SK-N-SH (cell line): ENCODE data around the gene LCE1E. TPM values are rescaled to one million over a fixed set of nuclear protein-coding genes. Genes with fewer than 3 reads are reported as not detected.

Experiments used
- CTCF ChIA-PET: fragments of 300-600, 350-600 bp; formaldehyde crosslinking; extraction: SDS; loops from one replicate; lab custom pipeline; 2021; lab: Yijun Ruan, JAX
- POLR2A ChIA-PET: fragments of 350-600 bp; sonication (Branson Sonifier 250); formaldehyde crosslinking; extraction: SDS; loops from one replicate; lab custom pipeline; 2020; ENCODE audit warnings: antibody characterized with exemption, inconsistent platforms; lab: Yijun Ruan, JAX
- DNase-seq: peaks from one replicate; pipeline ENCODE4 v3.0.0; 2012
- H2AFZ ChIP-seq: fragments of 200-600 bp; sonication (generic); 2 replicates; pipeline ENCODE4 v1.8.1; 2016; ENCODE audit warnings: antibody characterized with exemption, mild to moderate bottlenecking, low read depth
- H3F3A ChIP-seq: fragments of 200-600 bp; sonication (generic); replicated peaks from 2 replicates; pipeline ENCODE3; 2016; ENCODE audit warnings: antibody characterized with exemption, mild to moderate bottlenecking; ENCODE audit not compliant: insufficient read depth
- H3K27ac ChIP-seq, 2 experiments: fragments of 200-500 bp in 1 of 2; fragments of 200-600 bp in 1 of 2; sonication (Bioruptor generic) in 1 of 2; sonication (generic), shearing (Covaris generic) in 1 of 2; 2 replicates each; pipeline versions ENCODE4 v1.5.1 to v1.6.1; 2014 to 2016; ENCODE audit warnings: low read depth in 2 of 2, inconsistent platforms in 1 of 2, low read length in 1 of 2, mild to moderate bottlenecking in 1 of 2, mixed read lengths in 1 of 2
- H3K27me3 ChIP-seq: fragments of 200-600 bp; sonication (generic), shearing (Covaris generic); 2 replicates; pipeline ENCODE4 v1.6.1; 2016; ENCODE audit warnings: mixed run types; ENCODE audit not compliant: insufficient read depth
- H3K36me3 ChIP-seq, 2 experiments: fragments of 200-500 bp in 1 of 2; fragments of 200-600 bp in 1 of 2; sonication (Bioruptor generic) in 1 of 2; sonication (generic) in 1 of 2; replicated peaks in 1 of 2; 2 replicates each; pipeline versions ENCODE3 to v1.5.1; 2014 to 2016; ENCODE audit warnings: low read length in 1 of 2, mild to moderate bottlenecking in 1 of 2; ENCODE audit not compliant: insufficient read depth in 2 of 2, control insufficient read depth in 1 of 2
- H3K4me1 ChIP-seq, 2 experiments: fragments of 200-500 bp in 1 of 2; fragments of 200-600 bp in 1 of 2; sonication (Bioruptor generic) in 1 of 2; sonication (generic), shearing (Covaris generic) in 1 of 2; 2 replicates each; pipeline versions ENCODE4 v1.5.1 to v1.6.1; 2014 to 2016; ENCODE audit warnings: low read depth in 1 of 2, low read length in 1 of 2, mixed run types in 1 of 2; ENCODE audit not compliant: insufficient read depth in 2 of 2, control insufficient read depth in 1 of 2
- H3K4me2 ChIP-seq: fragments of 200-600 bp; sonication (generic), shearing (Covaris generic); 2 replicates; pipeline ENCODE4 v1.6.1; 2017; ENCODE audit warnings: mixed run types
- H3K4me3 ChIP-seq, 2 experiments: fragments of 200-500 bp in 1 of 2; fragments of 200-600 bp in 1 of 2; sonication (Bioruptor generic) in 1 of 2; sonication (generic), shearing (Covaris generic) in 1 of 2; 2 replicates each; pipeline versions ENCODE4 v1.5.1 to v1.8.1; 2014 to 2016; ENCODE audit warnings: low read depth in 2 of 2, inconsistent platforms in 1 of 2, low read length in 1 of 2, mild to moderate bottlenecking in 1 of 2, mixed read lengths in 1 of 2, moderate library complexity in 1 of 2
- H3K79me2 ChIP-seq: fragments of 200-600 bp; sonication (generic); 2 replicates; pipeline ENCODE4 v1.8.1; 2017; ENCODE audit warnings: mild to moderate bottlenecking; ENCODE audit not compliant: insufficient read depth
- H3K9ac ChIP-seq: fragments of 200-600 bp; sonication (generic); 2 replicates; pipeline ENCODE4 v1.6.1; 2017; ENCODE audit warnings: mixed run types
- H3K9me2 ChIP-seq: fragments of 200-600 bp; sonication (generic); 2 replicates; pipeline ENCODE4 v1.6.1; 2017; ENCODE audit warnings: mixed run types
- H3K9me3 ChIP-seq: fragments of 200-600 bp; sonication (generic); 2 replicates; pipeline ENCODE4 v1.6.1; 2017; ENCODE audit warnings: mixed run types, mild to moderate bottlenecking, moderate library complexity
- H4K20me1 ChIP-seq: fragments of 200-600 bp; sonication (generic); 2 replicates; pipeline ENCODE4 v1.6.1; 2017; ENCODE audit warnings: mild to moderate bottlenecking, mixed run types; ENCODE audit not compliant: insufficient read depth
- CTCF ChIP-seq: fragments of 200-600 bp; sonication (generic); IDR thresholded peaks from 2 replicates; pipeline ENCODE4 v1.6.1; 2017; ENCODE audit warnings: antibody characterized with exemption, mild to moderate bottlenecking, moderate library complexity
- EP300 ChIP-seq, 2 experiments: IDR thresholded peaks; 2 replicates each; pipeline versions ENCODE4 v1.4.0 to v1.6.1; 2012; ENCODE audit warnings: borderline replicate concordance in 1 of 2, low read depth in 1 of 2, low read length in 1 of 2
- EZH2phosphoT487 ChIP-seq: fragments of 200-600 bp; sonication (generic); IDR thresholded peaks from 2 replicates; pipeline ENCODE4 v1.6.1; 2017; ENCODE audit warnings: low read depth, mixed run types, mild to moderate bottlenecking, antibody characterized with exemption, moderate library complexity, borderline replicate concordance
- FOSL2 ChIP-seq: IDR thresholded peaks from 2 replicates; pipeline ENCODE4 v1.4.0; 2012; ENCODE audit warnings: low read depth, mild to moderate bottlenecking, moderate library complexity, borderline replicate concordance
- FOXM1 ChIP-seq: IDR thresholded peaks from 2 replicates; pipeline ENCODE4 v1.4.0; 2012; ENCODE audit warnings: low read depth, mild to moderate bottlenecking
- GATA2 ChIP-seq: sonication (generic); formaldehyde crosslinking; IDR thresholded peaks from 2 replicates; pipeline ENCODE4 v1.5.0; 2020; ENCODE audit warnings: mild to moderate bottlenecking, missing genetic modification reagents
- JUND ChIP-seq: IDR thresholded peaks from 2 replicates; pipeline ENCODE4 v1.4.0; 2012
- MAX ChIP-seq: IDR thresholded peaks from 2 replicates; pipeline ENCODE4 v1.4.0; 2012; ENCODE audit warnings: low read depth
- MEF2A ChIP-seq: IDR thresholded peaks from 2 replicates; pipeline ENCODE4 v1.4.0; 2012; ENCODE audit warnings: low read depth, borderline replicate concordance
- NRF1 ChIP-seq: IDR thresholded peaks from 2 replicates; pipeline ENCODE4 v1.6.1; 2012; ENCODE audit warnings: low read depth, mild to moderate bottlenecking, low read length
- PBX3 ChIP-seq: IDR thresholded peaks from 2 replicates; pipeline ENCODE4; 2012
- RCOR1 ChIP-seq: fragments of 150-350 bp; IDR thresholded peaks from 2 replicates; pipeline ENCODE4 v1.6.1; 2017; ENCODE audit warnings: antibody characterized with exemption, low read length
- SIN3A ChIP-seq: IDR thresholded peaks from 2 replicates; pipeline ENCODE4 v1.6.1; 2012; ENCODE audit warnings: low read depth, mild to moderate bottlenecking, low read length, moderate library complexity, borderline replicate concordance
- TCF12 ChIP-seq: IDR thresholded peaks from 2 replicates; pipeline ENCODE4 v1.4.0; 2012
- TEAD4 ChIP-seq: IDR thresholded peaks from 2 replicates; pipeline ENCODE4 v1.4.0; 2012; ENCODE audit warnings: mild to moderate bottlenecking, borderline replicate concordance; ENCODE audit not compliant: insufficient read depth
- USF2 ChIP-seq: fragments of 150-350 bp; IDR thresholded peaks from 2 replicates; pipeline ENCODE4 v1.6.1; 2017; ENCODE audit warnings: antibody characterized with exemption, low read length, low read depth, borderline replicate concordance
- YY1 ChIP-seq: IDR thresholded peaks from 2 replicates; pipeline ENCODE4 v1.4.0; 2012; ENCODE audit warnings: low read depth, mild to moderate bottlenecking
- WGBS: methylation state at CpG from one replicate; pipeline ENCODE4 v1.1.6; 2017; ENCODE audit warnings: low lambda C conversion rate; 5-methylcytosine and 5-hydroxymethylcytosine counted together
- polyA plus RNA-seq, 3 experiments: library from polyadenylated mRNA; depleted of rRNA; stranded (reverse); fragments of >200 nt; gene quantifications; 2 replicates each; pipeline ENCODE4 v1.2.3, GENCODE V29; 2012

The LCE1E gene
- polyA plus RNA-seq, 1 of the 3 experiments (the other 2 are of a cell fraction), result not detected

GRCh38 chr1:152753586-152753985, 32.5 kb upstream of the LCE1E start:
- TF ChIP-seq TCF12 (no peak), NRF1 (no peak), RCOR1 (no peak), JUND (no peak), FOSL2 (no peak), EP300 (IDR thresholded peaks at IDR 0.05; ENCODE audit: borderline replicate concordance in 1 of 2, low read depth in 1 of 2, low read length in 1 of 2) (no peak)
- H3K9me3 ChIP-seq, result no peaks in the 10 kb centered on the region
- no peaks in the 10 kb centered on the region for H3K9me2 ChIP-seq
- 0% methylated on average over 1 of the region's 1 CpG for WGBS
- no peak overlapping the region for H3K27ac ChIP-seq
- H3K79me2 ChIP-seq, result no peaks in the 10 kb centered on the region
- H3K27me3 ChIP-seq, result peaks cover 6% of the 10 kb centered on the region; the same call in 1 of the 2 replicates
- no peaks in the 10 kb centered on the region for H3F3A ChIP-seq
- H3K4me3 ChIP-seq, result no peak overlapping the region
- H3K9ac ChIP-seq, result no peak overlapping the region
- POLR2A ChIA-PET, result no interaction called here
- H4K20me1 ChIP-seq, result no peaks in the 10 kb centered on the region
- no peak overlapping the region for H3K4me2 ChIP-seq
- H2AFZ ChIP-seq, result no peak overlapping the region
- H3K4me1 ChIP-seq, result no peaks in the 10 kb centered on the region
- no peaks in the 10 kb centered on the region for H3K36me3 ChIP-seq
- CTCF ChIA-PET, result interaction anchor here (1.2 kb wide), 1 partner anchor 24 kb away, joined by 3 read pairs; no protein-coding TSS in a partner anchor
- DNase-seq, result no peak

- TF ChIP-seq SIN3A (no peak), MAX (no peak)
- H3K79me2 ChIP-seq, result no peaks in the 10 kb centered on the region
- POLR2A ChIA-PET, result no interaction called here
- CTCF ChIA-PET, result interaction anchor here (1.1 kb wide), 1 partner anchor 25 kb away, joined by 3 read pairs; no protein-coding TSS in a partner anchor
- H4K20me1 ChIP-seq, result no peaks in the 10 kb centered on the region
- 0% methylated on average over 2 of the region's 2 CpGs for WGBS
- H3F3A ChIP-seq, result no peaks in the 10 kb centered on the region
- no peak for DNase-seq
- H3K4me2 ChIP-seq, result no peak overlapping the region
- H3K27me3 ChIP-seq, result peaks cover 28% of the 10 kb centered on the region; the same call in 1 of the 2 replicates
- H3K9me3 ChIP-seq, result no peaks in the 10 kb centered on the region
- H3K9ac ChIP-seq, result no peak overlapping the region
- no peaks in the 10 kb centered on the region for H3K9me2 ChIP-seq
- no peak overlapping the region for H3K27ac ChIP-seq
- H3K36me3 ChIP-seq, result no peaks in the 10 kb centered on the region
- H3K4me3 ChIP-seq, result no peak overlapping the region
- no peak overlapping the region for H2AFZ ChIP-seq
- H3K4me1 ChIP-seq, result no peaks in the 10 kb centered on the region
Measured at GRCh38 chr1:152756872-152757271, 29.2 kb upstream of the LCE1E start.

GRCh38 chr1:152757747-152758146, 28.3 kb upstream of the LCE1E start, which contains the start of gene KPRP:
Gene KPRP, plus strand, starts transcription at chr1:152758025. Its CDS starts 1,564 bp downstream, at chr1:152759589.
- DNase-seq, result no peak
- Histone ChIP-seq H3K4me1 (no peaks in the 10 kb centered on the region), H3K4me2 (no peak within 1 kb of the TSS), H3F3A (no peaks in the 10 kb centered on the region), H2AFZ (no peak within 1 kb of the TSS), H3K36me3 (no peaks in the 10 kb centered on the region), H3K27ac (no peak within 1 kb of the TSS), H3K9ac (no peak within 1 kb of the TSS), H3K4me3 (no peak within 1 kb of the TSS), H3K27me3 (peaks cover 28% of the 10 kb centered on the region; the same call in 1 of the 2 replicates), H3K9me2 (no peaks in the 10 kb centered on the region), H4K20me1 (no peaks in the 10 kb centered on the region), H3K79me2 (no peaks in the 10 kb centered on the region), H3K9me3 (no peaks in the 10 kb centered on the region)
- ChIA-PET POLR2A (no interaction called here), CTCF (interaction anchor here (0.5 to 1.1 kb wide), 2 partner anchors 13 to 79 kb away, joined by 3 to 4 read pairs; no protein-coding TSS in a partner anchor)
- 1% methylated on average over 4 of the region's 6 CpGs for WGBS
- no peak for TF ChIP-seq CTCF
- TF ChIP-seq EZH2phosphoT487, result no peak
- TF ChIP-seq USF2, result no peak
- TF ChIP-seq MAX, result no peak
- TF ChIP-seq FOXM1, result no peak
- no peak for TF ChIP-seq YY1
- TF ChIP-seq EP300 (IDR thresholded peaks at IDR 0.05; ENCODE audit: borderline replicate concordance in 1 of 2, low read depth in 1 of 2, low read length in 1 of 2), result no peak
- no peak for TF ChIP-seq GATA2 (CRISPR knock-in tag)
- TF ChIP-seq PBX3, result no peak
- TF ChIP-seq MEF2A, result no peak
- no peak for TF ChIP-seq TEAD4
